ENCODE data around the gene INHBC.

DNA sequence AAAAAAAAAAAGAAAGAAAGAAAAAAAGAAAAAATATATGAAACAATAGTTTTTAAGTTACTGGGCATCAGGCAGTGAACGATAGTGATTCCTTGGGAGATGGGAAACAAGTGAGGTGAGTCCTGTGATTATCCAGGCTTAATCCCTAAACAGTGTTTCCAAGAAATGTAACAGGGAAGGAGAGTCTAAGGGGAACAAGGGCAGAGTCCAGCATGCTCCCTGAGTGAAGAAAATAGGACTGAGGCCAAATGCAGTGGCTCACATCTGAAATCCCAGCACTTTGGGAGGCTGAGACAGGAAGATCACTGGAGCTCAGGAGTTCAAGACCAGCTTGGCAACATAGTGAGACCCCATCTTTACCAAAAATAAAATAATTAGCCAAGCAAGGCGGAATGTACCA, 44.4 kb upstream of the INHBC start:
- no peak for TF ChIP-seq EZH2phosphoT487 (IDR thresholded peaks at IDR 0.05; ENCODE audit: low read depth)
- TF ChIP-seq, protein P1, sequence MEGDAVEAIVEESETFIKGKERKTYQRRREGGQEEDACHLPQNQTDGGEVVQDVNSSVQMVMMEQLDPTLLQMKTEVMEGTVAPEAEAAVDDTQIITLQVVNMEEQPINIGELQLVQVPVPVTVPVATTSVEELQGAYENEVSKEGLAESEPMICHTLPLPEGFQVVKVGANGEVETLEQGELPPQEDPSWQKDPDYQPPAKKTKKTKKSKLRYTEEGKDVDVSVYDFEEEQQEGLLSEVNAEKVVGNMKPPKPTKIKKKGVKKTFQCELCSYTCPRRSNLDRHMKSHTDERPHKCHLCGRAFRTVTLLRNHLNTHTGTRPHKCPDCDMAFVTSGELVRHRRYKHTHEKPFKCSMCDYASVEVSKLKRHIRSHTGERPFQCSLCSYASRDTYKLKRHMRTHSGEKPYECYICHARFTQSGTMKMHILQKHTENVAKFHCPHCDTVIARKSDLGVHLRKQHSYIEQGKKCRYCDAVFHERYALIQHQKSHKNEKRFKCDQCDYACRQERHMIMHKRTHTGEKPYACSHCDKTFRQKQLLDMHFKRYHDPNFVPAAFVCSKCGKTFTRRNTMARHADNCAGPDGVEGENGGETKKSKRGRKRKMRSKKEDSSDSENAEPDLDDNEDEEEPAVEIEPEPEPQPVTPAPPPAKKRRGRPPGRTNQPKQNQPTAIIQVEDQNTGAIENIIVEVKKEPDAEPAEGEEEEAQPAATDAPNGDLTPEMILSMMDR (IDR thresholded peaks at IDR 0.05; ENCODE audit: low read depth, low read length): no peak
